ACC112 (cell line): ENCODE measurements around the gene CDH23.

Experiments
- H2AFZ ChIP-seq: fragments of 200-600 bp; sonication (generic); one replicate; pipeline ENCODE4 v1.6.0; 2017; ENCODE audit warnings: antibody characterized with exemption, low read length; ENCODE audit not compliant: unreplicated experiment
- H3K27ac ChIP-seq: fragments of 200-600 bp; sonication (generic); 2 replicates; pipeline ENCODE4 v1.5.1; 2014; ENCODE audit warnings: low read depth, mild to moderate bottlenecking, antibody characterized with exemption, low read length, moderate library complexity
- H3K27me3 ChIP-seq: fragments of 200-600 bp; sonication (generic); 2 replicates; pipeline ENCODE4 v1.6.1; 2014; ENCODE audit warnings: mild to moderate bottlenecking, antibody characterized with exemption, low read length, moderate library complexity, mixed read lengths; ENCODE audit not compliant: insufficient read depth
- H3K36me3 ChIP-seq: fragments of 200-600 bp; sonication (generic); 2 replicates; pipeline ENCODE4 v1.6.1; 2016; ENCODE audit warnings: mild to moderate bottlenecking, antibody characterized with exemption, low read length, moderate library complexity, mixed read lengths; ENCODE audit not compliant: insufficient read depth
- H3K4me1 ChIP-seq: fragments of 200-600 bp; sonication (generic); one replicate; pipeline ENCODE4 v1.6.1; 2016; ENCODE audit warnings: low read length, mixed read lengths; ENCODE audit not compliant: insufficient read depth, unreplicated experiment, control insufficient read depth
- H3K4me3 ChIP-seq: fragments of 200-600 bp; sonication (generic); 2 replicates; pipeline ENCODE4 v1.5.1; 2014; ENCODE audit warnings: mild to moderate bottlenecking, low read depth, low read length
- H3K79me2 ChIP-seq: fragments of 200-600 bp; sonication (generic); one replicate; pipeline ENCODE4 v1.6.0; 2016; ENCODE audit warnings: low read length; ENCODE audit not compliant: control insufficient read depth, unreplicated experiment, insufficient read depth

The CDH23 gene

GRCh38 chr10:71772832-71773220 lies 376.1 kb downstream of the CDH23 start:
- H3K27me3 ChIP-seq = no peaks in the 10 kb centered on the region
- peaks cover 54% of the 10 kb centered on the region for H3K4me1 ChIP-seq
- no peak overlapping the region for H3K27ac ChIP-seq
- no peaks in the 10 kb centered on the region for H3K79me2 ChIP-seq
- H3K4me3 ChIP-seq = peak overlapping the region; percentile 72
- H2AFZ ChIP-seq = no peak overlapping the region
- no peaks in the 10 kb centered on the region for H3K36me3 ChIP-seq

DNA sequence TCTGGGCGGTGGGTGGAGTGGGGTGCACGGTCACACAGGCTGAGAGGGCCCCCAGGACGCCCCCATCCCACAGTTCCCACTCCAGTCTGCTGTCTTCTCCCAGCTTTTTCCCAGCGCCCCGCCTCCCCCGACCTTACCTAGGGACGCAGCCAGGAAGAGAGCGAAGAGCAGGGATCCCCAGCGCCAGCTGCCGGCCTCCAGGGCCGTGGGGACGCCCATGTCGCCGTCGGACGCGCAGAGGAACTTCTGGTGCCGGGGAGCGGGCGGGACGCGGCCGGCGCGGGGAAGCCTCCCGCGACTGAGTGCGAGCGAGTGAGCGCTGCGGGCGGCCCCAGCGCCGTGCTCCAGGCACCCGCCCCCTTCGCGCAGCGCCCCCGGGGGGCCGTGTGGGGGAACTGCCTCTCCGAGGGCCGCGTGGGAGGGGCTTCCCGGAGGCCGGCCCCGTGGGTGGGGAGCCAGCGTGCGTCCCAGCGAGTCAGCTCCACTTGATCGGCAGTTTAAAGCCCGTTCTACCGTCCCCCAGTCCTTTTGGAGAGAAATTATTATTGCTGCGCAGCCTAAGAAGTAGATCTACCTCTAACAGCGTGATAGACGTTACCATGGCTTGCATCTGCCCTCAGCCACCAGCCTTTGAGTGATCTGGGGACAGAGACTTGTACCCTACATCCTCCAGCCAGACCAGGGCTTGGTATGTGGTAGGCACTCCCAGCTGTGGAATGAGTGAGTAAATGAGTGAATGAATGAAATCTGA lies 376.7 kb downstream of the CDH23 start, which contains the start of gene VSIR:
VSIR (minus strand) TSS at position 300 of the 751 bp plus-strand sequence; CDS start at position 219, 81 bp downstream.
- Histone ChIP-seq H3K27ac (peak within 1 kb of the TSS; percentile 42; the same call in 1 of the 2 replicates), H3K4me3 (peak within 1 kb of the TSS; percentile 72), H3K36me3 (no peaks in the 10 kb centered on the region), H3K79me2 (no peaks in the 10 kb centered on the region), H2AFZ (peak within 1 kb of the TSS; percentile 19), H3K4me1 (peaks cover 48% of the 10 kb centered on the region), H3K27me3 (no peaks in the 10 kb centered on the region)

DNA sequence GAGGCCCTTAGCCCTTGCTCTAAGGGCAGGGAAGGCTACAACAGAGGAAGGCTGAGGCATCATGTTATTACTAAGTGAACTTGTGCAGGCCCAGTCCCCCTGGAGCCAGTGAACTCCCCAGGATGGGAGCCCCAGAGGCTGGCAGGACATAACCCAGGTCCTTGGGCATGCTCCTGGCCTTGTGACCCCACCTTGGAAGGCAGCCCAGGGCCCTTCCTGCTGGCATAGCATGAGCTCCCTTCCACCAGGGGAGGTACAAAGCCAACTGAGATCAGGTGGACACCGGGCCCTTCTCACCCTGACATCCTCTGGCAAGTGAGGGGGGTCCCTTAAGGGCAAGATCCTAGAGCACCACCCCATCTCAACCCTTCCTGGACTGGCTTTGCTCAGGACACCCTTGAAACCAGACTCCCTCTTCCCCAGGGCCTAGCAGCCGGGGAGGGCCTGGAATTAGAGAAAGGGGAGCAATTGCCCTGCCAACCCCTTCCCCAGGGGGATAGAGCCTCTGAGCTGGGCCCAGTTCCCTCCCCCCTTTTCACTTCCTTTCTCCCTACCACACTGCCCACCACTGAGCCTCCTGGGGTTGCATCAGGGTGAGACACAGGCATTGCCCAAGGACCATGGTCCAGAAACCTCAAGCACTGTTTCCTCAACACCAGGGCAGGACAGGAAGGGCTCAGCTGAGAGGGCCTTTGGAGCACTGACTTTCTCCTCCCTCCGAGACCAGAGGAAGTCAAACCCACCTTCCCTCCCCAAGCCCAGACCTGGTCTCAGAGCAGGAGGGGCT lies 378.4 kb downstream of the CDH23 start:
- Histone ChIP-seq H3K79me2 (no peaks in the 10 kb centered on the region), H3K27ac (no peak overlapping the region), H2AFZ (no peak overlapping the region), H3K4me1 (peaks cover 37% of the 10 kb centered on the region), H3K4me3 (no peak overlapping the region), H3K36me3 (no peaks in the 10 kb centered on the region), H3K27me3 (no peaks in the 10 kb centered on the region)

GRCh38 chr10:71776481-71776925 lies 379.8 kb downstream of the CDH23 start:
- Histone ChIP-seq H3K27me3 (no peaks in the 10 kb centered on the region), H3K27ac (no peak overlapping the region), H2AFZ (no peak overlapping the region), H3K79me2 (no peaks in the 10 kb centered on the region), H3K4me1 (peaks cover 24% of the 10 kb centered on the region), H3K4me3 (no peak overlapping the region), H3K36me3 (no peaks in the 10 kb centered on the region)

DNA sequence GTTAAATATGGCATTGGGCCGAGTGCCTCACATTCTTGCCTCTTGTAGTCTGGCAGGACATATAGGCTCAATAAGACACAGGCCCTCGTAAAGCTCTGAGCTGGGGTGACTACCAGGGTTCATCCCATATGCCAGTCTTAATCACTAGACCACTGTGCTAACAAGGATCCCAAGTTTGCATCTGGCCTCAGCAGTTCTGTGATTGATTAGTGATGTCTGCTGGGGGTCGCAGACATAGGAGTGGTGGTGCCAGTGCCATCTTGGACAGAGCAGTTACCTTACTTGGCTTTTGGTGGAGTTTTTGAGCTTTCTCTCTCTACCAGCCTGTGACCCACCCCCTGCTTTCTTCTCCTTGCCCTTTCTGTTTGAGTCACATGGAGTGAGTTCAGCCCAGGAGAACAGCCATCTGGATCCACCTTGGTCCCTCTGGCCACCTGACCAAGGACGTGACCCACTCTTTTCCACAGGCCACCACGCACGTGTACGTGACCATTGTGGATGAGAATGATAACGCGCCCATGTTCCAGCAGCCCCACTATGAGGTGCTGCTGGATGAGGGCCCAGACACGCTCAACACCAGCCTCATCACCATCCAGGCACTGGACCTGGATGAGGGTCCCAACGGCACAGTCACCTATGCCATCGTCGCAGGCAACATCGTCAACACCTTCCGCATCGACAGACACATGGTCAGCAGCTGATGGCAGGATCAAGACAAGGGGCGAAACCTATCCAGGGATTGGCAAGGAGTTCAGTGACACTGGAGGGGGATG lies 380.7 kb downstream of the CDH23 start:
- Histone ChIP-seq H3K27ac (no peak overlapping the region), H3K4me1 (peaks cover 15% of the 10 kb centered on the region), H3K36me3 (no peaks in the 10 kb centered on the region), H3K79me2 (no peaks in the 10 kb centered on the region), H3K27me3 (no peaks in the 10 kb centered on the region), H3K4me3 (no peak overlapping the region), H2AFZ (no peak overlapping the region)

- Histone ChIP-seq H3K27ac (no peak overlapping the region), H3K27me3 (no peaks in the 10 kb centered on the region), H3K4me3 (no peak overlapping the region), H3K79me2 (no peaks in the 10 kb centered on the region), H3K4me1 (peaks cover 9% of the 10 kb centered on the region), H2AFZ (no peak overlapping the region), H3K36me3 (no peaks in the 10 kb centered on the region)
These were observed 381.5 kb downstream of the CDH23 start for GRCh38 chr10:71778071-71778825.

DNA sequence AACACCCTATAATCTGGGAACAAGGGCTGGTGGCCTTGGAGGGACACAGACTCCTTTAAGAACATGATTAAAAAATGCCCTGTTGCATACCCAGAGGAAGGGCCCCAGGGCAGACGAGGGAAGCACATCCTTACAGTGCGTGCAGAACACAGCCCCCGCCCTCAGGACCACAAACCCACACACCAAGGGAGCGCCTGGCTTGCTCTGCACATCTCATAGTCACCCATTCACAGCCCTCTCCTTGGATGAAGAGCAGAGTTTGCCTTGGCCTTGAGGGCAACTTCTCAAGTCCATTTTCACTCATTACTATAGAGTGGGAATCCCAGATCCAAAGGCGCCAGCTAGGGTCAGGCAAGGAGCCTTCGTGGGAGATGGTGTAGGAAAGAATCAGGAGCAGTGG lies 382.9 kb downstream of the CDH23 start:
- Histone ChIP-seq H3K79me2 (no peaks in the 10 kb centered on the region), H3K4me3 (no peak overlapping the region), H3K27me3 (no peaks in the 10 kb centered on the region), H3K36me3 (no peaks in the 10 kb centered on the region), H2AFZ (no peak overlapping the region), H3K27ac (no peak overlapping the region), H3K4me1 (peaks cover 5% of the 10 kb centered on the region)

DNA sequence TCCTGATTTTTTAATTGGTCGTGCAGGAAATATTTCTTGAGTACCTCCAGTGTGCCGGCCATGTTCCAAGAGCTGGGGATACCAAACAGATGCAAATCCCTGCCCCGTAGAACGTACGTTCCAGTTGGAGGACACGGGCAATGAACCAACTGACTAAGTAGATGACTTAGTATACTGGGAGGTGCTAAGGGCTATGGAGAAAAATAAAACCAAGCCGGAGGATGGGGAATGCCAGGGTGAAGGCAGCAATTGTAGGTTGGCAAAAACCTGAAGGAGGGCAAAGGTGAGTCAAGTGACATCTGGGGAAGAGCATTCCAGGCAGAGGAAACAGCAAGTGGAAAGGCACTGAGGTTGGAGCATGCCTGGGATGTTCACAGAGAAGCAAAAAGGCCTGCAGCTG lies 383.4 kb downstream of the CDH23 start:
- H3K4me3 ChIP-seq = no peak overlapping the region
- H3K79me2 ChIP-seq = no peaks in the 10 kb centered on the region
- no peaks in the 10 kb centered on the region for H3K36me3 ChIP-seq
- H2AFZ ChIP-seq = no peak overlapping the region
- no peak overlapping the region for H3K27ac ChIP-seq
- H3K27me3 ChIP-seq = no peaks in the 10 kb centered on the region
- H3K4me1 ChIP-seq = peaks cover under 1% of the 10 kb centered on the region

GRCh38 chr10:71780719-71781118 lies 384.0 kb downstream of the CDH23 start:
- H3K79me2 ChIP-seq = no peaks in the 10 kb centered on the region
- no peak overlapping the region for H2AFZ ChIP-seq
- no peaks in the 10 kb centered on the region for H3K36me3 ChIP-seq
- H3K4me3 ChIP-seq = no peak overlapping the region
- H3K27ac ChIP-seq = no peak overlapping the region
- no peaks in the 10 kb centered on the region for H3K4me1 ChIP-seq
- no peaks in the 10 kb centered on the region for H3K27me3 ChIP-seq
